HG02981 (cell line): ENCODE results near the gene HLCS.

ENCODE experiments used
- ATAC-seq: cut with Tn5 transposase; IDR thresholded peaks from one replicate; pipeline ENCODE4 v1.9.1; 2021; ENCODE audit warnings: mild to moderate bottlenecking, moderate library complexity; ENCODE audit not compliant: unreplicated experiment

Gene HLCS

GRCh38 chr21:36784947-36785346 is 181.5 kb downstream of the HLCS start:
- ATAC-seq, result no peak

- no peak for ATAC-seq
Measured at GRCh38 chr21:36783612-36784374, 182.7 kb downstream of the HLCS start.

DNA sequence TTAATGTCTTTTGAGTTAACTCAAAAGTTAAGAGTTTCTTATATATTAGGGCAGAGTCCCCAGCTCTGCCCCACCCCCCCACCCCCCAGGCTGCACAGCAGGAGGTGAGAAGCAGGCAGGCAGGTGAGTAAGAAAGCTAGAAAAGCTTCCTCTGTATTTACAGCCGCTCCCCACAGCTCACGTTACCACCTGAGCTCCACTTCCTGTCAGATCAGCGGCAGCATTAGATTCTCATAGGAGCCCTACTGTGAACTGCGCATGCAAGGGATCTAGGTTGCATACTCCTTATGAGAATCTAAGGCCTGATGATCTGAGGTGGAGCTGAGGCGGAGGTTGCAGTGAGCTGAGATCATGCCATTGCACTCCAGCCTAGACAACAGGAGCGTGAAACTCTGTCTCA is 185.6 kb downstream of the HLCS start:
- no peak for ATAC-seq

- ATAC-seq, result no peak
Measured at GRCh38 chr21:36776981-36777617, 189.4 kb downstream of the HLCS start.

GRCh38 chr21:36773995-36774394 is 192.5 kb downstream of the HLCS start:
- no peak for ATAC-seq

DNA sequence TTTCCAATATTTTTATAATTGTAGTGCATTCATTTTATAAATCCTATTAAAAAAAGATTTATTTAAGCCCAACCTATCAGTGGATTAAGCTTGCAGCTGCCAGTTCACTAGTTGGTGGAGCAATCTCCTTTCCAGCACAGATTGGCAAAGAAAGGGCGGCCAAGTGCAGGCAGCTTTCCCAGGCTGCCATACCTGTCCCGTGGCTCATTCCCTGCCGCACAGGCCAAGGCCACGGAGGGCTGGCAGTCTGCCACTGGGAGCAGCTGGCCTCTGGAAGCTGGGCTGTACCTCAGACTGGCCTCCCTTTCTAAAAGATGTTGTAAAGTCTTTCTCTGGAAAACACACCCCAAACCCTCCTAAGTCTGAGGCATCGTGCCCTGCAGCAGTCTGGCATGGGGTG is 193.4 kb downstream of the HLCS start:
- ATAC-seq, result no peak

- ATAC-seq, result no peak
Measured at GRCh38 chr21:36769051-36769839, 197.2 kb downstream of the HLCS start.

GRCh38 chr21:36768496-36768895 is 198.0 kb downstream of the HLCS start:
- ATAC-seq, result no peak

DNA sequence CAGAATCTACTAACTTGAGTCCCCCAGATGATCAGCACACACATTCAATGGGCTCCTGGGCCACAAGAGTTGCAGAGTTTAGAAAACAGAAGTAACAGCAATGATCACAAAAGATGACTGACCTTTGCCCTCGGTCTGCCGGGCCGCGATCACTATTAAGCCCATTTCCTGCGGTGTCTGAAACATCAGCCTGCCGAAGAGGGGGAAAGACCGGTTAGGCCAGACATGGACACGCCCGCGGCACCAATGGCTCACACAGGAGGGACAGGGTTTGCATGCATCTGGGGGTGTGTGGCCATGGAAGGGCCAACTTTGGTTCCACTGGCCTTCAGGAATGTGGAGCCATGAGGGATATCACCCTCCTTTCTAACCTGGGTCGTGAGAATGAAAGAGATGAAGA is 199.4 kb downstream of the HLCS start:
- ATAC-seq, result no peak

GRCh38 chr21:36766511-36766910 is 200.0 kb downstream of the HLCS start:
- ATAC-seq, result no peak

DNA sequence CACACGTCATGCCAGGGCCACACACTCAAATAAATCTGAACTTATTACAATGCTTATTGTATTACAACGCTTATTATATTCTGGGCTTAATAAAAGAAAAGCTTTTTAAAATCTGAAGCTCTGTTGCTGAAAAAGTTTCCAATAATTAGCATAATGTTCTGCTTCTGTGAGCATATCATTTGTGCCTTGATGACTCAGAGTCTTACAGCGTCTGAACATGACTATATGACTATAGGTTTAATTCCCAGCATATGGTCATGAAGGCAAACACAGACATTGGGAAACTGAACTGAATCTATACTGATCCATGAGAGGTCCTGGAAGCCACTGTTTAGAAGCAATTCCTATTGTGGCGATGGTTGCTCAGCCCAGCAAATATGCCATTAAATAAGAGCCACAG is 201.2 kb downstream of the HLCS start:
- ATAC-seq, result no peak

DNA sequence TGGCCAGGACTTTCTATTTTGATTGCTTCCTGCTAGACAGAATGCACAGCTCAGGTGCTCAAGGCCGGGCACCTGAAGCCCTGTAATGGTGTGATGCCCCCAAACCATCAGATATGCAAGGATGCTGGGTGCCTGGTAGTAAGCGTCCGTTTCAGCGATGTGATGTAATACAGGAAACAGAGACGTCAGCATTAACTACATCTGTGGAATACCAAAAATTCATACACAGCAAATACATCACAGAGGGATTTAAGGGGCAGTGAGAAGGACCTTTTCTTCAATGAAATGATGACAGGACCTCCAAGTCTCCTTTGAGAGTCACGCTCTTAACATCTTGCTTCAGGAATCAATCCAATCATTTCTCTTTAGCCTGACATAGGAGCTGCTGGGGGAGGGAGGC is 203.2 kb downstream of the HLCS start:
- no peak for ATAC-seq

GRCh38 chr21:36762642-36763041 is 203.8 kb downstream of the HLCS start:
- ATAC-seq, result no peak

DNA sequence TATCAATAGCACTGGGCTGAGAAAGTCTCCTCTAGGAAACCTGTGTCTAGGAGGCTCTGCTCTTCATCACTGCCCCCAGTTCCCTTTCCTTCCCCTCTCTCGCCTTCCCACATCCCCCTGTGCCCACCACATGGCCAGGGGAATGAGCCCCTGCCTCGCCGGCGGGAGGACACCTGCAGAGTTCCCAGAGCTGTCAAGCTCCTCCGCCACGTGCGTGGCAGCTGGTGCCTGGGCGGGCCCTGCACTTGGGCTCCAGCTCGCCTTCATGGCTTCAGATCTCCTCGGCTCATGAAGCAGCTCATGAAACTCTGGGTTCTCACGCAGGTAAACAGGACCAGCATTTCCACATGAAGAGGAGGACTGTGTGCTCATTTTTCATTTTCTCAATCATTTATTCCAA is 204.8 kb downstream of the HLCS start:
- no peak for ATAC-seq

DNA sequence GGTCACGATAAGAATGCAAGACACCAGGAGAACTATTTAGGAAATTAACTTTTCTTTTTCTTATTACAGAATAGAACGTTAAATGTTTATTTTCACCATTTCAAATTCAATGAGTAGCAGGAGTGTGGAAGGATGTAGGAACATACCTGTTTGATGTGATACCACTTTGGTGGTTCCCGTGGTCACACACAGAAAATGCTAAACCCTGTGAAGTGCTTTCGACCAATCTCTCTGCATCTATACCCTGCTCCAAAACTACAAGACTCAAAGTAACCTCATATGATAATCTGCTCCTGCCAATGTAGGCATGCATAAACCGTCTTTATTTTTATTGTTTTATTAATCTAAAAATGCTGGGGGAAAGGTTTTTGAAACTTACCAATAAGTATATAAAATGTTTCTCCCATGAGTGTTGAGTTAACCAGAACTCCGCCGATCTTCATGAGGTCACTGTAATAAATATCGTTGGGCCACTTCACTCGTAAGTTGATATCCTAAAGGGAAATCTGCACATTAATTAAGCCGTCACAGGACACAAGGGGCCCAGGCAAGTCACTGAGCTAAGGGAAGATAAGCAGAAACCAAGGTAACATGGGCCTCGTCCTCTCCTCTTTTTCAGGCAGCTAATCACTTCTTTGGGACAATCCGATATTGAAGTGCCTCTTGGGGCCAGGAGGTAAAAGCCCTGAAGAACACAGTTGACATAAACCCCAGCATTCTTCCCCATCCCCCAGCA is 207.0 kb downstream of the HLCS start:
- ATAC-seq, result no peak

DNA sequence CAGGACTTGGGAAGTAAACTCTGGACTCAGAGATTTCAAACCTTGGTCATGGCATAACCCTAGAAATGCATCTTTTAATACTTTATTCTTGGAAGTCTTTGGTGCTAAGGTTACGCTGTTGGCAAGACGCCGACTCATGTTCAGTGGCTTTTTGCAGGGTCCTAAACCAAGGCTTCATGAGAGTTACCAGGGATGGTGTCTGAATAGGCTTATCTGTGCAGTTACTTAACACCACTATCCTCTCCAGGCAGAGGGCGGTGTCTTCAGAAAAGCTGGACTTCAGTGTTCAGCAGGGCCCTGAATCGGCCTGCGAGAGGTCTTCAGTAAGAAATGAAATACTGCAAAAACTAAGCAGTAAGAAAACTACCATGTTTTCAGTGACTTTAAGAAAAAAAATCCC is 209.3 kb downstream of the HLCS start:
- ATAC-seq, result no peak

- ATAC-seq, result no peak
Measured at GRCh38 chr21:36756527-36756926, 209.9 kb downstream of the HLCS start.

- no peak for ATAC-seq
Measured at GRCh38 chr21:36754241-36754898, 212.1 kb downstream of the HLCS start.

DNA sequence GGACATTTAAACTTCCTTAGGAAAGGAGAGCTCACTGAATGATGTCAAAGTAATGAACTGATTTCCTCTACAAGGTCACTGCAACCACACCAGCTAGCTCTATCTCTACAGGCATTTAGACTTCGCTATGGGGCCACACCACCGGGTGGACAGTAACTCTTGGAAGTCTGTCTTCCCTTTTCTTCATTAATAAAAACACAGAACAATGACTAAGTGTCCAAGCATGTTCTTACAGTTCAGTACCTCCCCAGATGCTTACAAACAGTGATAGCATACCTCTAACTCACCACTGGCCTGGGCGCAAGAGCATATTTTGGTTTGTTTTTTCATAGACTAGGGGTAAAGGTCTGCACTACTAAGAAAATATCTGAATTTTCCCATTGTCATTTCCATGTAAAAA is 212.9 kb downstream of the HLCS start:
- ATAC-seq, result no peak

DNA sequence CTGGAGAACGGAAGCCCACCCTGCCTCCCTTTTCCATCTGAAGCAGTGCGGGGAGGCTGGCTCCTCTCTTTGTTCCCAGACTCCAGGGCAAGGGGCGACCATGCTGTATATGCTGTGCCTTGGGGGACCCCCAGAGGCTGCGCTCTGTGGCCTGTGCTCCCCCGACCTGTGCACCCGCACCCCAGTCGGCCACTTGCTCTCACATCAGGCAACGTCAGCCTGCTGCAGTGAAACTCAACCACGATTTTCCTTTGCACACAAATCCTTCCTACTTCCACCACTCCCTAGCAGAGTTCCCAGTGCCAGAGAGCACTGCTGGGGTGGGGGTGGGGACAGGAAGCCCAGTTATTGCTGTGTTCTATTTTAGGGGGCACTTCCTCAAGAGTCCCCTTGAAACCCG is 215.1 kb downstream of the HLCS start:
- ATAC-seq, result no peak

DNA sequence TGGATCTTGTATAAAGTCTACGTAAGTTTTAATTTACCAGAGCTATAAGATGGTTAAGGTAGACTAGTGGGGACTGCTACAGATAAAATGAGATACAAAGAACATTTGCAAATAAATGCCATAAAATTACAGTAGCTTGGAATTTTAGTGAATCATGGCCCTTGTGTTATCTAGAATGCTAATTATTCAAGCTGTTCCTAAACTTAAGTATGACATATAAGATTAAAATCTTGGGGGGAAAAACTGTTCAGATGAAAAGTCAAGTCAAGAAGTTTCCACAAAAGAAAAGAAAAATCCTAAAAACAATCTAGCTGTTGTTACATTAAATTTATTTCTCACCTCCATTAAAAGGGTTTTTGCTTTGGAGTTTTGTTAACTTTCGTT is 215.9 kb downstream of the HLCS start:
- no peak for ATAC-seq
